C4-2B (cell line): ENCODE results near the gene IDUA.

Experiments used
- CTCF ChIP-seq: fragments of 450-650 bp; conservative IDR thresholded peaks from 2 replicates; pipeline ENCODE4 v1.5.1; 2017; ENCODE audit warnings: mild to moderate bottlenecking
- ZFX ChIP-seq: fragments of 450-650 bp; IDR thresholded peaks from 2 replicates; pipeline ENCODE4 v1.6.1; 2017

- no peak for TF ChIP-seq CTCF
- no peak for TF ChIP-seq ZFX
Observed at GRCh38 chr4:951186-951585, 35.7 kb upstream of the IDUA start.
